A549 (cell line): ENCODE measurements around the gene MAGEF1. TPM values are rescaled to one million over a fixed set of nuclear protein-coding genes. Genes with fewer than 3 reads are reported as not detected.

Experiments
- ATAC-seq, 2 experiments: fragments of 200-7000 bp in 1 of 2; fragments of >200 bp in 1 of 2; cut with Nextera tagmentation in 1 of 2; cut with Tn5 transposase in 1 of 2; 3 replicates each; pipeline versions ENCODE4 v1.8.0 to v1.9.1; 2018 to 2020; ENCODE audit warnings: mild to moderate bottlenecking in 1 of 2, moderate library complexity in 1 of 2
- CTCF ChIA-PET: fragments of 300-600 bp; sonication (Branson Sonifier 250); formaldehyde crosslinking; extraction: SDS; loops from one replicate; lab custom pipeline; 2021; ENCODE audit warnings: antibody characterized with exemption, inconsistent platforms; lab: Yijun Ruan, JAX
- POLR2A ChIA-PET: fragments of 350-600 bp; formaldehyde crosslinking; extraction: SDS; loops from one replicate; lab custom pipeline; 2021; ENCODE audit warnings: antibody characterized with exemption, inconsistent platforms; lab: Yijun Ruan, JAX
- DNase-seq, 2 experiments: peaks; one replicate each; pipeline versions ENCODE4 v3.0.0 to v3.0.0-alpha.2; 2011 to 2016; ENCODE audit warnings: low read depth in 1 of 2, low spot score in 1 of 2
- FAIRE-seq: peaks from 2 replicates; lab custom pipeline; 2011; peaks lifted over from hg19 to GRCh38; lab: Jason Lieb, UNC
- H3K27ac ChIP-seq, 2 experiments: fragments of >200 bp; sonication (Bioruptor Twin); formaldehyde crosslinking; 3 replicates each; pipeline ENCODE4 v1.5.1; 2016 to 2017
- H3K4me1 ChIP-seq: fragments of >200 bp; sonication (Bioruptor Twin); formaldehyde crosslinking; 3 replicates; pipeline ENCODE4 v1.6.1; 2016
- H3K4me2 ChIP-seq: fragments of >200 bp; sonication (Bioruptor Twin); formaldehyde crosslinking; 3 replicates; pipeline ENCODE4 v1.6.1; 2016
- H3K4me3 ChIP-seq: fragments of >200 bp; sonication (Bioruptor Twin); formaldehyde crosslinking; 3 replicates; pipeline ENCODE4 v1.5.1; 2016
- H3K9me3 ChIP-seq: fragments of >200 bp; sonication (Bioruptor Twin); formaldehyde crosslinking; 3 replicates; pipeline ENCODE4 v1.6.1; 2016
- BHLHE40 ChIP-seq: IDR thresholded peaks from 2 replicates; pipeline ENCODE4 v1.6.1; 2012; ENCODE audit warnings: low read depth, low read length, inconsistent platforms
- CBX8 ChIP-seq: fragments of 200-600 bp; sonication (generic); IDR thresholded peaks from 2 replicates; pipeline ENCODE4 v1.6.1; 2016
- CHD4 ChIP-seq: fragments of 200-600 bp; sonication (generic); IDR thresholded peaks from 2 replicates; pipeline ENCODE4 v1.6.1; 2016; ENCODE audit warnings: antibody characterized with exemption, mild to moderate bottlenecking, borderline replicate concordance
- ESRRA ChIP-seq: fragments of 150-350 bp; IDR thresholded peaks from 2 replicates; pipeline ENCODE4 v1.6.1; 2014; ENCODE audit warnings: mild to moderate bottlenecking, low read length, borderline replicate concordance
- FOSB ChIP-seq: fragments of 250-450 bp; sonication (Bioruptor Pico); IDR thresholded peaks from 2 replicates; pipeline ENCODE4 v1.5.0; 2020; ENCODE audit warnings: mild to moderate bottlenecking, moderate library complexity
- FOSL2 ChIP-seq, 2 experiments: fragments of 450-650 bp in 1 of 2; fragments of >200 bp in 1 of 2; sonication (Bioruptor Twin) in 1 of 2; formaldehyde crosslinking; IDR thresholded peaks; 2 replicates each; pipeline versions ENCODE4 v1.5.0 to v1.6.1; 2016 to 2020; ENCODE audit warnings: mild to moderate bottlenecking in 1 of 2, moderate library complexity in 1 of 2
- HDAC2 ChIP-seq: fragments of 200-600 bp; sonication (generic); IDR thresholded peaks from 2 replicates; pipeline ENCODE4 v1.6.1; 2016
- HMGXB4 ChIP-seq: fragments of 250-450 bp; sonication (Bioruptor Pico); IDR thresholded peaks from 2 replicates; pipeline ENCODE4 v1.5.0; 2021; ENCODE audit warnings: mild to moderate bottlenecking, moderate library complexity, borderline replicate concordance
- KDM1A ChIP-seq: fragments of 200-600 bp; sonication (generic); IDR thresholded peaks from 2 replicates; pipeline ENCODE4 v1.6.1; 2016; ENCODE audit warnings: low read depth, mild to moderate bottlenecking
- KDM5A ChIP-seq: fragments of 200-600 bp; sonication (generic); IDR thresholded peaks from 2 replicates; pipeline ENCODE4 v1.6.1; 2016; ENCODE audit warnings: antibody characterized with exemption, mild to moderate bottlenecking
- MAZ ChIP-seq: fragments of 150-350 bp; IDR thresholded peaks from 2 replicates; pipeline ENCODE4 v1.6.1; 2014; ENCODE audit warnings: antibody characterized with exemption, low read depth, low read length, borderline replicate concordance
- NFE2L2 ChIP-seq: fragments of 150-350 bp; conservative IDR thresholded peaks from 2 replicates; pipeline ENCODE4 v1.6.1; 2014; ENCODE audit warnings: low read length
- NPAS2 ChIP-seq: fragments of 250-450 bp; sonication (Bioruptor Pico); IDR thresholded peaks from 2 replicates; pipeline ENCODE4 v1.8.0; 2022; ENCODE audit warnings: mild to moderate bottlenecking, moderate library complexity, borderline replicate concordance
- POLR2AphosphoS2 ChIP-seq: conservative IDR thresholded peaks from 2 replicates; pipeline ENCODE4 v1.6.1; 2012; ENCODE audit warnings: low read length, improper control_type of control experiment, inconsistent platforms
- RARB ChIP-seq: fragments of 250-450 bp; sonication (Bioruptor Pico); IDR thresholded peaks from 2 replicates; pipeline ENCODE4 v1.8.0; 2021; ENCODE audit warnings: mild to moderate bottlenecking, moderate library complexity
- RCOR1 ChIP-seq: fragments of 150-350 bp; IDR thresholded peaks from 2 replicates; pipeline ENCODE4 v1.6.1; 2014; ENCODE audit warnings: antibody characterized with exemption, low read length, low read depth
- SMC3 ChIP-seq: fragments of >200 bp; sonication (Bioruptor Twin); formaldehyde crosslinking; IDR thresholded peaks from 3 replicates; pipeline ENCODE4 v1.6.1; 2018; ENCODE audit warnings: inconsistent platforms
- SREBF2 ChIP-seq: fragments of 450-650 bp; IDR thresholded peaks from 2 replicates; pipeline ENCODE4 v1.6.1; 2014; ENCODE audit warnings: mild to moderate bottlenecking, moderate library complexity
- TP53 ChIP-seq: fragments of 250-450 bp; sonication (Bioruptor Pico); IDR thresholded peaks from 2 replicates; pipeline ENCODE4 v1.5.0; 2021; ENCODE audit warnings: mild to moderate bottlenecking, moderate library complexity
- ZFP36 ChIP-seq: fragments of 450-650 bp; IDR thresholded peaks from 2 replicates; pipeline ENCODE4 v1.6.1; 2014; ENCODE audit warnings: borderline replicate concordance; ENCODE audit not compliant: partially characterized antibody
- ZNF302 ChIP-seq: fragments of 250-450 bp; sonication (Bioruptor Pico); IDR thresholded peaks from 2 replicates; pipeline ENCODE4 v1.9.0; 2021; ENCODE audit warnings: inconsistent platforms, mild to moderate bottlenecking, moderate library complexity
- ZSCAN20 ChIP-seq: fragments of 250-450 bp; sonication (Bioruptor Pico); IDR thresholded peaks from 2 replicates; pipeline ENCODE4 v1.8.0; 2022; ENCODE audit warnings: mild to moderate bottlenecking, moderate library complexity
- WGBS: methylation state at CpG from one replicate; pipeline ENCODE4 v1.1.6; 2017; ENCODE audit errors: missing lambda C conversion rate; 5-methylcytosine and 5-hydroxymethylcytosine counted together
- polyA plus RNA-seq, 4 experiments: library from polyadenylated mRNA; depleted of rRNA in 3 of 4; stranded (reverse); fragments of >200 nt; fragmentation: RNase III in 1 of 4; extraction: RNeasy Plus Mini Kit Qiagen cat#74134 plus additional on column Dnase treatment in 1 of 4; gene quantifications; 2 replicates in 3 of 4; 3 replicates in 1 of 4; pipeline ENCODE4 v1.2.3, GENCODE V29; 2011 to 2017
- TF ChIP-seq, protein P1 (sequence below): IDR thresholded peaks from 2 replicates; pipeline ENCODE4 v1.6.1; 2012; ENCODE audit warnings: low read depth, borderline replicate concordance
- TF ChIP-seq, protein P2 (sequence below): fragments of >200 bp; sonication (Bioruptor Twin); formaldehyde crosslinking; IDR thresholded peaks from 3 replicates; pipeline ENCODE4 v1.5.1; 2016
- TF ChIP-seq, protein P3 (sequence below): fragments of 200-600 bp; sonication (generic); IDR thresholded peaks from 2 replicates; pipeline ENCODE4 v1.6.1; 2016; ENCODE audit warnings: antibody characterized with exemption, mild to moderate bottlenecking, moderate library complexity

Gene MAGEF1
- polyA plus RNA-seq, 2 of the 4 experiments (the other 2 are of a cell fraction), result 19.6 to 30.8 TPM

DNA sequence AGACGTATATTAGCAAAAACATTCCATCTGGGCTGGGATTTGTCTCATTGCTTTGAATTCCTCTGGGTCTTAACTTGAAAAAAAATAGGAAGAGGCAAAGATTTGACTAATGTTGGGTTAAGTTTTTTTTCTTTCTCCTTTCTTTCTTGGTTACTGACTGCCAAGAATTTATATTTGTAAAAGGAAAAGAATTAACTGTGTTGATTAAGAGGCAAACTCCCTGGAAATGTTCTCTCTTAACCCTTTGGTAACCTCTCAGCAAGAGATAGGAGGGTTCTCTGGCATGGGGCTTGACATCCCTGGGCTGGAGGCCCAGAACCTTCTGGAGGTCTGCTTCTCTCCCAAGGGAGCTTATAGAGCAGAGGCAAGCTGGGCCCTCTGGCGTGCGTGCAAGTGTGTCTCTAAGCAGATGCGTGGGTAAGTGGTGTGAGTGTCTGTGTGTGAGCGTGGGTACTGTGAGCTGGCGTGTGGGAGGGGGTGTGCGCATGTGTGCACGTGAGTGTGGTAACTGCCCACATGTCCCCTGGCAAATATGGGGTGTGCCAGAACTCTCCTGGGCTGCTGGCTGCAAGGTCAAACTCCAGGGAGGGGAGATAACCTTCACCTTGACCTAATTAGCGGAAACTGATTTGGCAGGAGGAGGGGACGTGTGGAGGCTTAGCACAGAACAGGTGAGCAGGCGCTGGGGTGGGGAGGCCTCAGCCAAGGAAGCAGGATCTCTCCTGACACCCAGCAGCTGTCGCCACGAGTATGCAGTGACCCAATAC is 49.4 kb upstream of the MAGEF1 start:
- Histone ChIP-seq H3K27ac (no peak overlapping the region), H3K4me1 (no peaks in the 10 kb centered on the region), H3K9me3 (no peaks in the 10 kb centered on the region), H3K4me2 (no peak overlapping the region), H3K4me3 (no peak overlapping the region)
- FAIRE-seq, result no peak
- no peak for DNase-seq
- no peak for ATAC-seq
- 71% methylated on average over 13 of the region's 13 CpGs for WGBS
- ChIA-PET CTCF (interaction anchor here (1.0 to 1.6 kb wide), 4 partner anchors 10 to 200 kb away, joined by 4 to 5 read pairs (median 4); no protein-coding TSS in a partner anchor), POLR2A (no interaction called here)
- TF ChIP-seq, protein P1, sequence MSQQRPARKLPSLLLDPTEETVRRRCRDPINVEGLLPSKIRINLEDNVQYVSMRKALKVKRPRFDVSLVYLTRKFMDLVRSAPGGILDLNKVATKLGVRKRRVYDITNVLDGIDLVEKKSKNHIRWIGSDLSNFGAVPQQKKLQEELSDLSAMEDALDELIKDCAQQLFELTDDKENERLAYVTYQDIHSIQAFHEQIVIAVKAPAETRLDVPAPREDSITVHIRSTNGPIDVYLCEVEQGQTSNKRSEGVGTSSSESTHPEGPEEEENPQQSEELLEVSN, result no peak
- no peak for TF ChIP-seq FOSL2 (IDR thresholded peaks at IDR 0.05)
- no peak for TF ChIP-seq FOSL2 (CRISPR knock-in tag; IDR thresholded peaks at IDR 0.05)
- TF ChIP-seq TP53, result no peak
- no peak for TF ChIP-seq RARB
- TF ChIP-seq MAZ, result no peak
- no peak for TF ChIP-seq RCOR1
- no peak for TF ChIP-seq HDAC2
- TF ChIP-seq FOSB, result no peak
- TF ChIP-seq ESRRA, result no peak
- TF ChIP-seq, protein P2, sequence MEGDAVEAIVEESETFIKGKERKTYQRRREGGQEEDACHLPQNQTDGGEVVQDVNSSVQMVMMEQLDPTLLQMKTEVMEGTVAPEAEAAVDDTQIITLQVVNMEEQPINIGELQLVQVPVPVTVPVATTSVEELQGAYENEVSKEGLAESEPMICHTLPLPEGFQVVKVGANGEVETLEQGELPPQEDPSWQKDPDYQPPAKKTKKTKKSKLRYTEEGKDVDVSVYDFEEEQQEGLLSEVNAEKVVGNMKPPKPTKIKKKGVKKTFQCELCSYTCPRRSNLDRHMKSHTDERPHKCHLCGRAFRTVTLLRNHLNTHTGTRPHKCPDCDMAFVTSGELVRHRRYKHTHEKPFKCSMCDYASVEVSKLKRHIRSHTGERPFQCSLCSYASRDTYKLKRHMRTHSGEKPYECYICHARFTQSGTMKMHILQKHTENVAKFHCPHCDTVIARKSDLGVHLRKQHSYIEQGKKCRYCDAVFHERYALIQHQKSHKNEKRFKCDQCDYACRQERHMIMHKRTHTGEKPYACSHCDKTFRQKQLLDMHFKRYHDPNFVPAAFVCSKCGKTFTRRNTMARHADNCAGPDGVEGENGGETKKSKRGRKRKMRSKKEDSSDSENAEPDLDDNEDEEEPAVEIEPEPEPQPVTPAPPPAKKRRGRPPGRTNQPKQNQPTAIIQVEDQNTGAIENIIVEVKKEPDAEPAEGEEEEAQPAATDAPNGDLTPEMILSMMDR, result no peak
- no peak for TF ChIP-seq ZSCAN20 (CRISPR knock-in tag)
- no peak for TF ChIP-seq POLR2AphosphoS2
- no peak for TF ChIP-seq NFE2L2
- TF ChIP-seq, protein P3, sequence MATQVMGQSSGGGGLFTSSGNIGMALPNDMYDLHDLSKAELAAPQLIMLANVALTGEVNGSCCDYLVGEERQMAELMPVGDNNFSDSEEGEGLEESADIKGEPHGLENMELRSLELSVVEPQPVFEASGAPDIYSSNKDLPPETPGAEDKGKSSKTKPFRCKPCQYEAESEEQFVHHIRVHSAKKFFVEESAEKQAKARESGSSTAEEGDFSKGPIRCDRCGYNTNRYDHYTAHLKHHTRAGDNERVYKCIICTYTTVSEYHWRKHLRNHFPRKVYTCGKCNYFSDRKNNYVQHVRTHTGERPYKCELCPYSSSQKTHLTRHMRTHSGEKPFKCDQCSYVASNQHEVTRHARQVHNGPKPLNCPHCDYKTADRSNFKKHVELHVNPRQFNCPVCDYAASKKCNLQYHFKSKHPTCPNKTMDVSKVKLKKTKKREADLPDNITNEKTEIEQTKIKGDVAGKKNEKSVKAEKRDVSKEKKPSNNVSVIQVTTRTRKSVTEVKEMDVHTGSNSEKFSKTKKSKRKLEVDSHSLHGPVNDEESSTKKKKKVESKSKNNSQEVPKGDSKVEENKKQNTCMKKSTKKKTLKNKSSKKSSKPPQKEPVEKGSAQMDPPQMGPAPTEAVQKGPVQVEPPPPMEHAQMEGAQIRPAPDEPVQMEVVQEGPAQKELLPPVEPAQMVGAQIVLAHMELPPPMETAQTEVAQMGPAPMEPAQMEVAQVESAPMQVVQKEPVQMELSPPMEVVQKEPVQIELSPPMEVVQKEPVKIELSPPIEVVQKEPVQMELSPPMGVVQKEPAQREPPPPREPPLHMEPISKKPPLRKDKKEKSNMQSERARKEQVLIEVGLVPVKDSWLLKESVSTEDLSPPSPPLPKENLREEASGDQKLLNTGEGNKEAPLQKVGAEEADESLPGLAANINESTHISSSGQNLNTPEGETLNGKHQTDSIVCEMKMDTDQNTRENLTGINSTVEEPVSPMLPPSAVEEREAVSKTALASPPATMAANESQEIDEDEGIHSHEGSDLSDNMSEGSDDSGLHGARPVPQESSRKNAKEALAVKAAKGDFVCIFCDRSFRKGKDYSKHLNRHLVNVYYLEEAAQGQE, result no peak
- TF ChIP-seq KDM1A, result no peak

- H3K27ac ChIP-seq, result no peak overlapping the region
- TF ChIP-seq ZNF302 (CRISPR knock-in tag) (no peak), SREBF2 (no peak), TP53 (no peak), ZSCAN20 (CRISPR knock-in tag) (no peak), BHLHE40 (no peak), ZFP36 (no peak), RCOR1 (no peak), CBX8 (no peak), HMGXB4 (CRISPR knock-in tag) (no peak), NPAS2 (no peak), CHD4 (no peak), KDM5A (no peak), SMC3 (no peak)
- TF ChIP-seq, protein P1, result no peak
- TF ChIP-seq, all 56 proteins: peak for 0
- no peak for DNase-seq
- H3K4me3 ChIP-seq, result no peak overlapping the region
- no peak overlapping the region for H3K4me2 ChIP-seq
- ChIA-PET CTCF (interaction anchor here (1.6 kb wide), 1 partner anchor 17 kb away, joined by 4 read pairs; no protein-coding TSS in a partner anchor), POLR2A (no interaction called here)
- 70% methylated on average over 7 of the region's 8 CpGs for WGBS
- no peak for ATAC-seq
- H3K9me3 ChIP-seq, result no peaks in the 10 kb centered on the region
- H3K4me1 ChIP-seq, result no peaks in the 10 kb centered on the region
- FAIRE-seq, result no peak
Measured at GRCh38 chr3:184760337-184761074, 48.6 kb upstream of the MAGEF1 start.
